Stomach smooth muscle (tissue), 2 donors: ENCODE measurements around the gene NRDE2.
A peak's percentile ranks its signal among the peaks of the same experiment; 100 is the strongest.

Experiments used
- H3K27ac ChIP-seq: one replicate; pipeline ENCODE4 v1.7.0; 2013; ENCODE audit warnings: mild to moderate bottlenecking, low read length, inconsistent platforms
- H3K27me3 ChIP-seq, 2 donors: one replicate each; pipeline ENCODE4 v1.7.0; 2013; ENCODE audit warnings: low read length in 2 of 2; ENCODE audit not compliant: insufficient read depth in 2 of 2, control insufficient read depth in 1 of 2
- H3K36me3 ChIP-seq, 2 donors: one replicate each; pipeline ENCODE4 v1.7.0; 2013; ENCODE audit warnings: low read length in 2 of 2; ENCODE audit not compliant: control insufficient read depth in 2 of 2, insufficient read depth in 2 of 2
- H3K4me1 ChIP-seq: one replicate; pipeline ENCODE4 v1.7.0; 2013; ENCODE audit warnings: low read length; ENCODE audit not compliant: control insufficient read depth, insufficient read depth
- H3K4me3 ChIP-seq, 2 donors: one replicate each; pipeline ENCODE4 v1.7.0; 2013; ENCODE audit warnings: low read length in 2 of 2
- H3K9ac ChIP-seq, 2 donors: one replicate each; pipeline ENCODE4 v1.7.0; 2013; ENCODE audit warnings: low read length in 2 of 2, mild to moderate bottlenecking in 1 of 2
- H3K9me3 ChIP-seq, 2 donors: one replicate each; pipeline ENCODE4 v1.7.0; 2013; ENCODE audit warnings: low read length in 2 of 2; ENCODE audit not compliant: control insufficient read depth in 2 of 2
- donor health status: healthy.
- donor health status: Pancreatic carcinoma.

NRDE2 gene

GRCh38 chr14:90361865-90362557 lies 30.3 kb upstream of the NRDE2 start:
- Histone ChIP-seq H3K36me3 (no peaks in the 10 kb centered on the region), H3K4me1 (no peaks in the 10 kb centered on the region), H3K9ac (no peak overlapping the region), H3K27me3 (no peaks in the 10 kb centered on the region), H3K9me3 (no peaks in the 10 kb centered on the region), H3K4me3 (no peak overlapping the region), H3K27ac (no peak overlapping the region)

- Histone ChIP-seq H3K4me3 (no peak overlapping the region), H3K4me1 (no peaks in the 10 kb centered on the region), H3K27ac (no peak overlapping the region), H3K9ac (no peak overlapping the region), H3K9me3 (no peaks in the 10 kb centered on the region), H3K36me3 (no peaks in the 10 kb centered on the region), H3K27me3 (no peaks in the 10 kb centered on the region)
Measured at GRCh38 chr14:90358359-90358758, 26.6 kb upstream of the NRDE2 start.

DNA sequence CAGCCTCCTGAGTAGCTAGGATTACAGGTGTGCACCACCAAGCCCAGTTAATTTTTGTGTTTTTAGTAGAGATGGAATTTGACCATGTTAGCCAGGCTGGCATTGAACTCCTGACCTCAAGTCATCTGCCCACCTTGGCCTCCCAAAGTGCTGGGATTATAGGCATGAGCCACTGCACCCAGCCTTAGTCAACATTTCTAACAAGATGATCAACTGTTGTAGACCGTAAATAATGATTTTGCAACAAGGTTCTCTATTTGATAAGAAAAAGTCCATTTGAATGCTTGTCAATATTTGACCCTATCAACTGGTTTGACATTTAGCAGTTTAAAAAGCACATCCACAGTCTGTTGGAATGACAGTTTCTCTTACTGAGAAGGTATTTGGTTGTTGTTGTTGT lies 25.2 kb upstream of the NRDE2 start:
- no peaks in the 10 kb centered on the region for H3K9me3 ChIP-seq
- no peak overlapping the region for H3K4me3 ChIP-seq
- H3K36me3 ChIP-seq, result no peaks in the 10 kb centered on the region
- no peak overlapping the region for H3K27ac ChIP-seq
- no peak overlapping the region for H3K9ac ChIP-seq
- H3K27me3 ChIP-seq, result no peaks in the 10 kb centered on the region
- H3K4me1 ChIP-seq, result no peaks in the 10 kb centered on the region

GRCh38 chr14:90355540-90356518 lies 24.1 kb upstream of the NRDE2 start:
- Histone ChIP-seq H3K36me3 (no peaks in the 10 kb centered on the region), H3K27me3 (no peaks in the 10 kb centered on the region), H3K9ac (no peak overlapping the region), H3K9me3 (no peaks in the 10 kb centered on the region), H3K27ac (no peak overlapping the region), H3K4me1 (no peaks in the 10 kb centered on the region), H3K4me3 (no peak overlapping the region)

DNA sequence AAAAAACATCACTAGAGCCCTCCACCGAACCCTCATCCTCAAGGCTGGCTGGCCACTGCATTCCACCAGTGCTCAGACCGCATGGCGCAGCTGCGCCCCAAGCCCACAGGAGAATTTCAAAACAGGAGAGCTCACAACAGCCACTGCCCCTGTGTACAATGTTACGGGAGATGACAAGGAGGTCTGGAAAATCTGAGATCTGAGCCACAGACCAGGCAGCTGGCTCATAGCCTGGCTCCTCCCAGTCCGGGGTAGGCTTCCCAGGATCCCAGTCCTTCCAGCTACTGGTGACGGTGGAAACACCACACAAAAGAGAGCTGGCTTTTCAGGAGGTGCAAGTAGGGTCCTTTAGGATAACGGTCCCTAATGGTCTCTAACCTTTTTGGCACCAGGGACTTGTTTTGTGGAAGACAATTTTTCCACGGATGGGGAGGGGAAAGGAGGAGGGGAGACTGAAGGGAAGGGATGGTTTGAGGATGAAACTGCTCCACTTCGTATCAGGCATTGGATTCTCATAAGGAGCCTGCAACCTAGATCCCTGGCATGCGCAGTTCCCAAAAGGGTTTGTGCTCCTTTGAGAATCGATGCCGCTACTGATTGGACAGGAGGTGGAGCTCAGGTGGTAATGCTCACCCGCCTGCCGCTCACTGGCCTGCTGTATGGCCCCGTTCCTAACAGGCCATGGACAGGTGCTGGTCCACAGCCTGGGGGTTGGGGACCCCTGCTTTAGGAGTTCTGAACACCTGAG lies 23.0 kb upstream of the NRDE2 start:
- Histone ChIP-seq H3K36me3 (no peaks in the 10 kb centered on the region), H3K9ac (peak overlapping the region; percentile 6 to 21), H3K9me3 (no peaks in the 10 kb centered on the region), H3K4me3 (peak overlapping the region; percentile 26 to 61), H3K27ac (peak overlapping the region; percentile 6), H3K27me3 (no peaks in the 10 kb centered on the region), H3K4me1 (no peaks in the 10 kb centered on the region)

- H3K36me3 ChIP-seq, result no peaks in the 10 kb centered on the region
- H3K4me1 ChIP-seq, result no peaks in the 10 kb centered on the region
- H3K9me3 ChIP-seq, result no peaks in the 10 kb centered on the region
- no peak overlapping the region for H3K27ac ChIP-seq
- H3K4me3 ChIP-seq, result no peak overlapping the region
- H3K27me3 ChIP-seq, result no peaks in the 10 kb centered on the region
- H3K9ac ChIP-seq, result no peak overlapping the region
Measured at GRCh38 chr14:90349739-90350138, 18.0 kb upstream of the NRDE2 start.

DNA sequence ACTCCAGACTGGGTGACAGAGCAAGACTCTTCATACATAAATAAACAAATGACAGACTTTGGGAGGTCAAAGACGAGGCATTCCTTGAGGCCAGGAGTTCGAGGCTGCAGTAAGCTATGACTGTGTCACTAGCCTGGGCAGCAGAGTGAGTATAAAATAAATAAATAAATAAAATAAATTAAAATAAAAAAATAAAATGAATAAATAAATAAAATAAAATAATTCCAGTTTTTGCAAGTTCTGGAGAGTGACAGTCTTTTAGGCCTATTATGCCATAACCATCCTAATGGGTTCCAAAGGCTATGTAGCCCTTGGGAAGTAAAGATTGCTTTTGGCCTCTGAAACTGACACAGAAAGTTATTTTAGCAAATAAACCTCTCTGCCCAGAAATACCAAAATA lies 16.5 kb upstream of the NRDE2 start:
- no peaks in the 10 kb centered on the region for H3K9me3 ChIP-seq
- no peak overlapping the region for H3K27ac ChIP-seq
- H3K9ac ChIP-seq, result no peak overlapping the region
- no peaks in the 10 kb centered on the region for H3K36me3 ChIP-seq
- no peak overlapping the region for H3K4me3 ChIP-seq
- H3K4me1 ChIP-seq, result no peaks in the 10 kb centered on the region
- H3K27me3 ChIP-seq, result no peaks in the 10 kb centered on the region

GRCh38 chr14:90345239-90345557 lies 13.5 kb upstream of the NRDE2 start:
- no peak overlapping the region for H3K9ac ChIP-seq
- no peaks in the 10 kb centered on the region for H3K9me3 ChIP-seq
- no peaks in the 10 kb centered on the region for H3K27me3 ChIP-seq
- H3K36me3 ChIP-seq, result no peaks in the 10 kb centered on the region
- no peaks in the 10 kb centered on the region for H3K4me1 ChIP-seq
- H3K4me3 ChIP-seq, result no peak overlapping the region
- no peak overlapping the region for H3K27ac ChIP-seq

- no peak overlapping the region for H3K4me3 ChIP-seq
- H3K9me3 ChIP-seq, result no peaks in the 10 kb centered on the region
- no peaks in the 10 kb centered on the region for H3K4me1 ChIP-seq
- H3K9ac ChIP-seq, result no peak overlapping the region
- peaks cover 0 to 2% of the 10 kb centered on the region in 2 donors for H3K27me3 ChIP-seq
- H3K27ac ChIP-seq, result no peak overlapping the region
- H3K36me3 ChIP-seq, result no peaks in the 10 kb centered on the region
Measured at GRCh38 chr14:90344331-90345238, 12.8 kb upstream of the NRDE2 start.

DNA sequence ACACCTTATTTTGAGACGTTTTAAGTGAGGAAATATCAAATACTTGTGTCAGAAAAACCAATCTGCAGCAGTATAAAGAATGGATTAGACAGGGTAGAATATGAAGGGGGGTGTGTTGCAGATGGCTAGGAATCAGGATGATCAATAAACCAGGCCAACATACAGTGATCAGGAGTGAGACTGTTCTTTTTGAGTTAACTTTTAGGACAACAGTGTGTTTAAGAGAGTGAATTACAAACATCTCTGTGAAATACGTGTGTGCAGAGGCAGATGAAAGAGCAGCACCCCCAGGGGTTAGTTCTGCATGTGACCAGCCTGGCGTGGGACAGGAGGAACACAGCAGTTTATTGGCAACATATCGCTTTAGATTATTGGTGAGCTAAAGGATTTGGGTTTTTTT lies 10.6 kb upstream of the NRDE2 start:
- Histone ChIP-seq H3K36me3 (no peaks in the 10 kb centered on the region), H3K9me3 (no peaks in the 10 kb centered on the region), H3K9ac (no peak overlapping the region), H3K27me3 (peaks cover 0 to 4% of the 10 kb centered on the region in 2 donors), H3K4me3 (no peak overlapping the region), H3K27ac (no peak overlapping the region), H3K4me1 (no peaks in the 10 kb centered on the region)
